HEK293 (cell line): ENCODE measurements around the gene HAND1.

Experiments used
- GLIS1 ChIP-seq: fragments of 450-650 bp; formaldehyde crosslinking; IDR thresholded peaks from 2 replicates; pipeline ENCODE4 v1.5.1; 2016; ENCODE audit warnings: missing biosample characterization, missing genetic modification characterization
- INSM2 ChIP-seq: fragments of 450-650 bp; formaldehyde crosslinking; IDR thresholded peaks from 2 replicates; pipeline ENCODE4 v1.5.1; 2016; ENCODE audit warnings: missing biosample characterization, missing genetic modification characterization
- PATZ1 ChIP-seq: fragments of 450-650 bp; formaldehyde crosslinking; IDR thresholded peaks from 2 replicates; pipeline ENCODE4 v1.5.1; 2016; ENCODE audit warnings: missing biosample characterization, missing genetic modification characterization
- SALL2 ChIP-seq: fragments of 450-650 bp; formaldehyde crosslinking; IDR thresholded peaks from 2 replicates; pipeline ENCODE4 v1.5.0; 2017; ENCODE audit warnings: missing biosample characterization, mild to moderate bottlenecking, missing genetic modification characterization, borderline replicate concordance
- WT1 ChIP-seq: fragments of 450-650 bp; formaldehyde crosslinking; IDR thresholded peaks from 2 replicates; pipeline ENCODE4 v1.5.1; 2016; ENCODE audit warnings: missing biosample characterization, missing genetic modification characterization
- ZBTB17 ChIP-seq: fragments of 450-650 bp; formaldehyde crosslinking; IDR thresholded peaks from 2 replicates; pipeline ENCODE4 v1.5.1; 2016; ENCODE audit warnings: missing biosample characterization, missing genetic modification characterization
- ZBTB44 ChIP-seq: fragments of 450-650 bp; IDR thresholded peaks from 2 replicates; pipeline ENCODE4 v1.5.1; 2018; ENCODE audit warnings: missing biosample characterization, mild to moderate bottlenecking, missing genetic modification characterization
- ZBTB48 ChIP-seq: fragments of 450-650 bp; formaldehyde crosslinking; IDR thresholded peaks from 2 replicates; pipeline ENCODE4 v1.5.1; 2016; ENCODE audit warnings: missing biosample characterization, missing genetic modification characterization
- ZBTB7A ChIP-seq: fragments of 450-650 bp; formaldehyde crosslinking; IDR thresholded peaks from 2 replicates; pipeline ENCODE4 v1.5.1; 2016; ENCODE audit warnings: low read depth, missing biosample characterization, missing genetic modification characterization
- ZNF148 ChIP-seq: fragments of 450-650 bp; formaldehyde crosslinking; IDR thresholded peaks from 2 replicates; pipeline ENCODE4 v1.5.0; 2017; ENCODE audit warnings: missing biosample characterization, missing genetic modification characterization, borderline replicate concordance
- ZNF18 ChIP-seq: fragments of 450-650 bp; formaldehyde crosslinking; IDR thresholded peaks from 2 replicates; pipeline ENCODE4 v1.5.1; 2016; ENCODE audit warnings: missing biosample characterization, missing genetic modification characterization
- ZNF266 ChIP-seq: fragments of 450-650 bp; formaldehyde crosslinking; IDR thresholded peaks from 2 replicates; pipeline ENCODE4 v1.5.1; 2016; ENCODE audit warnings: missing biosample characterization, missing genetic modification characterization, low read depth
- ZNF335 ChIP-seq: fragments of 450-650 bp; formaldehyde crosslinking; conservative IDR thresholded peaks from 2 replicates; pipeline ENCODE4 v1.5.1; 2016; ENCODE audit warnings: missing biosample characterization, missing genetic modification characterization
- ZNF341 ChIP-seq: fragments of 450-650 bp; formaldehyde crosslinking; IDR thresholded peaks from 2 replicates; pipeline ENCODE4; 2016; ENCODE audit warnings: low read depth, missing biosample characterization, missing genetic modification characterization
- ZNF394 ChIP-seq: fragments of 450-650 bp; formaldehyde crosslinking; IDR thresholded peaks from 2 replicates; pipeline ENCODE4 v1.5.1; 2016; ENCODE audit warnings: missing biosample characterization, missing genetic modification characterization, mild to moderate bottlenecking, moderate library complexity, borderline replicate concordance
- ZNF398 ChIP-seq: fragments of 450-650 bp; formaldehyde crosslinking; IDR thresholded peaks from 2 replicates; pipeline ENCODE4 v1.5.1; 2017; ENCODE audit warnings: missing biosample characterization, missing genetic modification characterization
- ZNF416 ChIP-seq: fragments of 450-650 bp; formaldehyde crosslinking; IDR thresholded peaks from 2 replicates; pipeline ENCODE4 v1.5.1; 2016; ENCODE audit warnings: missing biosample characterization, missing genetic modification characterization
- ZNF423 ChIP-seq: fragments of 450-650 bp; formaldehyde crosslinking; IDR thresholded peaks from 2 replicates; pipeline ENCODE4 v1.5.1; 2016; ENCODE audit warnings: missing biosample characterization, missing genetic modification characterization
- ZNF518A ChIP-seq: fragments of 450-650 bp; formaldehyde crosslinking; conservative IDR thresholded peaks from 2 replicates; pipeline ENCODE4 v1.5.1; 2016; ENCODE audit warnings: low read depth, missing biosample characterization, missing genetic modification characterization
- ZNF600 ChIP-seq: fragments of 450-650 bp; formaldehyde crosslinking; IDR thresholded peaks from 2 replicates; pipeline ENCODE4 v1.5.1; 2016; ENCODE audit warnings: missing biosample characterization, missing genetic modification characterization
- ZNF707 ChIP-seq: fragments of 450-650 bp; formaldehyde crosslinking; IDR thresholded peaks from 2 replicates; pipeline ENCODE4 v1.5.1; 2016; ENCODE audit warnings: missing biosample characterization, missing genetic modification characterization
- ZNF791 ChIP-seq: fragments of 450-650 bp; formaldehyde crosslinking; IDR thresholded peaks from 2 replicates; pipeline ENCODE4 v1.5.1; 2016; ENCODE audit warnings: missing biosample characterization, missing genetic modification characterization

HAND1 gene

GRCh38 chr5:154486427-154486866, 8.4 kb upstream of the HAND1 start (continued):
- TF ChIP-seq PATZ1 (peak; percentile 48; the same call in 1 of the 2 replicates), ZNF341 (0 out of 2 replicates have a peak, but pooled peaks have one; percentile 31), ZNF148 (tag by site-specific recombination) (no peak), ZBTB48 (no peak), ZNF791 (no peak), ZBTB7A (tag by site-specific recombination) (no peak), ZNF707 (tag by site-specific recombination) (no peak), ZNF518A (tag by site-specific recombination) (no peak), ZNF600 (tag by site-specific recombination) (0 out of 2 replicates have a peak, but pooled peaks have one; percentile 11), INSM2 (no peak), ZNF398 (tag by site-specific recombination) (peak; percentile 30; the same call in 1 of the 2 replicates), ZNF416 (tag by site-specific recombination) (no peak), ZNF423 (tag by site-specific recombination) (peak; percentile 55; the same call in 1 of the 2 replicates), ZNF266 (tag by site-specific recombination) (no peak), ZBTB17 (tag by site-specific recombination) (0 out of 2 replicates have a peak, but pooled peaks have one; percentile 34), SALL2 (tag by site-specific recombination) (no peak), ZNF394 (no peak), ZNF18 (tag by site-specific recombination) (no peak), WT1 (tag by site-specific recombination) (peak; percentile 87), ZBTB44 (tag by site-specific recombination) (peak; percentile 85), GLIS1 (peak; percentile 38; the same call in 1 of the 2 replicates), ZNF335 (peak; percentile 66)
